IMR-90 (cell line): ENCODE data around the gene DNAH17. TPM values are rescaled to one million over a fixed set of nuclear protein-coding genes. Genes with fewer than 3 reads are reported as not detected.
A peak's percentile ranks its signal among the peaks of the same experiment; 100 is the strongest.

ENCODE experiments used
- ATAC-seq: fragments of 200-7000 bp; cut with Tn5 transposase; 2 replicates; pipeline ENCODE4 v1.9.1; 2020; ENCODE audit warnings: low read depth, mild to moderate bottlenecking, moderate library complexity
- BruUV-seq: library from RNA; stranded (reverse); fragments of 400-500 nt; replicated peaks from 2 replicates; lab custom pipeline; 2021; lab: Mats Ljungman, UMichigan
- CTCF ChIA-PET: fragments of 300-600 bp; formaldehyde crosslinking; extraction: SDS; loops from one replicate; lab custom pipeline; 2021; ENCODE audit warnings: antibody characterized with exemption; lab: Yijun Ruan, JAX
- POLR2A ChIA-PET: fragments of 300-600 bp; sonication (Branson Sonifier 250); formaldehyde crosslinking; loops from one replicate; lab custom pipeline; 2022; ENCODE audit warnings: antibody characterized with exemption; ENCODE audit not compliant: unreplicated experiment; lab: Charles Lee
- DNase-seq: peaks from one replicate; pipeline ENCODE4 v3.0.0; 2013
- H2AFZ ChIP-seq: replicated peaks from 2 replicates; pipeline ENCODE3; 2013; ENCODE audit warnings: low read length, mild to moderate bottlenecking; ENCODE audit not compliant: poor library complexity
- H2AK5ac ChIP-seq: 2 replicates; pipeline ENCODE4 v1.6.1; 2013; ENCODE audit warnings: low read depth, low read length, inconsistent platforms
- H2AK9ac ChIP-seq: replicated peaks from 2 replicates; pipeline ENCODE3; 2013; ENCODE audit warnings: mild to moderate bottlenecking, low read depth, low read length, moderate library complexity; ENCODE audit not compliant: poor library complexity
- H2BK120ac ChIP-seq: 2 replicates; pipeline ENCODE4 v1.6.1; 2013; ENCODE audit warnings: low read depth, low read length, inconsistent platforms
- H2BK15ac ChIP-seq: 3 replicates; pipeline ENCODE4 v1.6.1; 2013; ENCODE audit warnings: low read depth, low read length, inconsistent platforms
- H2BK20ac ChIP-seq: 2 replicates; pipeline ENCODE4 v1.6.1; 2013; ENCODE audit warnings: low read depth, mild to moderate bottlenecking, inconsistent platforms, low read length, moderate library complexity
- H2BK5ac ChIP-seq: 2 replicates; pipeline ENCODE4 v1.6.1; 2013; ENCODE audit warnings: mild to moderate bottlenecking, low read depth, low read length, inconsistent platforms; ENCODE audit not compliant: poor library complexity, severe bottlenecking
- H3K14ac ChIP-seq: replicated peaks from 2 replicates; pipeline ENCODE4 v1.6.1; 2013; ENCODE audit warnings: low read depth, low read length, inconsistent platforms
- H3K18ac ChIP-seq: 2 replicates; pipeline ENCODE4 v1.6.1; 2013; ENCODE audit warnings: low read depth, low read length, control low read depth
- H3K23ac ChIP-seq: 2 replicates; pipeline ENCODE4 v1.6.1; 2013; ENCODE audit warnings: low read depth, low read length, inconsistent platforms
- H3K27ac ChIP-seq: 2 replicates; pipeline ENCODE4 v1.5.1; 2013; ENCODE audit warnings: mild to moderate bottlenecking, control low read depth, low read length; ENCODE audit not compliant: insufficient read depth
- H3K27me3 ChIP-seq: 2 replicates; pipeline ENCODE4 v1.6.1; 2013; ENCODE audit warnings: low read length; ENCODE audit not compliant: control insufficient read depth, insufficient read depth
- H3K36me3 ChIP-seq: 2 replicates; pipeline ENCODE4 v1.6.1; 2013; ENCODE audit warnings: low read length, mixed read lengths; ENCODE audit not compliant: control insufficient read depth, insufficient read depth
- H3K4ac ChIP-seq: 2 replicates; pipeline ENCODE4 v1.6.1; 2013; ENCODE audit warnings: low read depth, low read length, inconsistent platforms
- H3K4me1 ChIP-seq: 2 replicates; pipeline ENCODE4 v1.6.1; 2013; ENCODE audit warnings: low read length, mixed read lengths; ENCODE audit not compliant: control insufficient read depth, insufficient read depth
- H3K4me2 ChIP-seq: 2 replicates; pipeline ENCODE4 v1.6.1; 2013; ENCODE audit warnings: low read depth, mild to moderate bottlenecking, control low read depth, low read length, moderate library complexity
- H3K4me3 ChIP-seq: 2 replicates; pipeline ENCODE4 v1.5.1; 2013; ENCODE audit warnings: low read depth, mild to moderate bottlenecking, control low read depth, low read length, moderate library complexity; ENCODE audit not compliant: insufficient read depth
- H3K56ac ChIP-seq: 2 replicates; pipeline ENCODE4 v1.6.1; 2013; ENCODE audit warnings: low read length, inconsistent platforms; ENCODE audit not compliant: insufficient read depth; ENCODE audit errors: extremely low read depth
- H3K79me1 ChIP-seq, 2 experiments: 2 replicates each; pipeline ENCODE4 v1.6.1; 2013; ENCODE audit warnings: low read length in 2 of 2, inconsistent platforms in 1 of 2, low read depth in 1 of 2
- H3K9ac ChIP-seq: 2 replicates; pipeline ENCODE4 v1.6.1; 2013; ENCODE audit warnings: low read depth, low read length, control low read depth
- H3K9me1 ChIP-seq: 2 replicates; pipeline ENCODE4 v1.6.1; 2013; ENCODE audit warnings: low read length, inconsistent platforms; ENCODE audit not compliant: insufficient read depth
- H3K9me3 ChIP-seq: 2 replicates; pipeline ENCODE4 v1.6.1; 2013; ENCODE audit warnings: low read length; ENCODE audit not compliant: control insufficient read depth, insufficient read depth
- H4K20me1 ChIP-seq: 2 replicates; pipeline ENCODE4 v1.6.1; 2013; ENCODE audit warnings: low read length, inconsistent platforms; ENCODE audit not compliant: insufficient read depth
- H4K5ac ChIP-seq: 2 replicates; pipeline ENCODE4 v1.6.1; 2013; ENCODE audit warnings: mild to moderate bottlenecking, low read depth, low read length, control low read depth
- H4K8ac ChIP-seq, 2 experiments: 2 replicates each; pipeline ENCODE4 v1.6.1; 2013; ENCODE audit warnings: low read depth in 2 of 2, low read length in 2 of 2, control low read depth in 1 of 2, inconsistent platforms in 1 of 2
- H4K91ac ChIP-seq: 2 replicates; pipeline ENCODE4 v1.6.1; 2013; ENCODE audit warnings: low read depth, low read length, inconsistent platforms; ENCODE audit not compliant: insufficient read depth
- BHLHE40 ChIP-seq: fragments of 150-350 bp; IDR thresholded peaks from 2 replicates; pipeline ENCODE4 v1.6.1; 2016; ENCODE audit warnings: mild to moderate bottlenecking, low read depth, low read length
- CEBPB ChIP-seq: IDR thresholded peaks from 2 replicates; pipeline ENCODE4 v1.6.1; 2012; ENCODE audit warnings: low read depth, low read length, improper control_type of control experiment
- CHD1 ChIP-seq: IDR thresholded peaks from 2 replicates; pipeline ENCODE4 v1.6.1; 2012; ENCODE audit warnings: low read depth, low read length, improper control_type of control experiment
- CTCF ChIP-seq: conservative IDR thresholded peaks from 2 replicates; pipeline ENCODE4 v1.5.1; 2012; ENCODE audit warnings: mild to moderate bottlenecking, low read depth, low read length, improper control_type of control experiment
- ELK1 ChIP-seq: fragments of 150-350 bp; IDR thresholded peaks from 2 replicates; pipeline ENCODE4 v1.6.1; 2016; ENCODE audit warnings: low read depth, mild to moderate bottlenecking, low read length, moderate library complexity, borderline replicate concordance
- FOS ChIP-seq: fragments of 150-350 bp; IDR thresholded peaks from 2 replicates; pipeline ENCODE4 v1.6.1; 2016; ENCODE audit warnings: low read depth, low read length
- MAFK ChIP-seq: IDR thresholded peaks from 2 replicates; pipeline ENCODE4 v1.6.1; 2012; ENCODE audit warnings: low read depth, low read length, improper control_type of control experiment
- MAZ ChIP-seq: IDR thresholded peaks from 2 replicates; pipeline ENCODE4 v1.6.1; 2012; ENCODE audit warnings: low read depth, mild to moderate bottlenecking, low read length, improper control_type of control experiment, moderate library complexity, borderline replicate concordance
- MXI1 ChIP-seq: IDR thresholded peaks from 2 replicates; pipeline ENCODE4 v1.6.1; 2012; ENCODE audit warnings: low read depth, mild to moderate bottlenecking, low read length, moderate library complexity, borderline replicate concordance
- NFE2L2 ChIP-seq: fragments of 150-350 bp; IDR thresholded peaks from 2 replicates; pipeline ENCODE4 v1.6.1; 2016; ENCODE audit warnings: low read depth, mild to moderate bottlenecking, low read length
- POLR2A ChIP-seq: IDR thresholded peaks from 2 replicates; pipeline ENCODE4 v1.6.1; 2012; ENCODE audit warnings: mild to moderate bottlenecking, low read depth, low read length
- RAD21 ChIP-seq: IDR thresholded peaks from 2 replicates; pipeline ENCODE4 v1.6.1; 2012; ENCODE audit warnings: low read length, improper control_type of control experiment
- RCOR1 ChIP-seq: IDR thresholded peaks from 2 replicates; pipeline ENCODE4 v1.6.1; 2012; ENCODE audit warnings: mild to moderate bottlenecking, low read length, improper control_type of control experiment; ENCODE audit not compliant: insufficient replicate concordance
- RFX5 ChIP-seq: IDR thresholded peaks from 2 replicates; pipeline ENCODE4 v1.8.0; 2012; ENCODE audit warnings: low read depth, mild to moderate bottlenecking, low read length, moderate library complexity
- SMC3 ChIP-seq: fragments of 150-350 bp; IDR thresholded peaks from 2 replicates; pipeline ENCODE4 v1.6.1; 2016; ENCODE audit warnings: low read depth, mild to moderate bottlenecking, antibody characterized with exemption, low read length, moderate library complexity
- WGBS, 2 experiments: methylation state at CpG; one replicate each; pipeline versions ENCODE4 v1.1.5 to v1.1.7; 2013; ENCODE audit warnings: missing lambda C conversion rate in 2 of 2; ENCODE audit not compliant: insufficient read length in 1 of 2; ENCODE audit errors: extremely low coverage in 2 of 2; 5-methylcytosine and 5-hydroxymethylcytosine counted together
- dilution Hi-C: fragments of 300-500 bp; cut with HindIII; formaldehyde crosslinking; loops from one replicate; pipeline ENCODE4 v1.14.3; 2018; ENCODE audit warnings: low sequenced_read_pairs; ENCODE audit not compliant: unreplicated experiment
- in situ Hi-C: fragments of 300-500 bp; cut with MboI; formaldehyde crosslinking; loops from 3 replicates; pipeline ENCODE4 v1.14.3; 2019; ENCODE audit warnings: low sequenced_read_pairs, inconsistent platforms, mixed read lengths
- intact Hi-C: fragments of 100-400 bp; cut with micrococcal nuclease; formaldehyde crosslinking; loops from 2 replicates; pipeline ENCODE4 v1.10.0; 2022
- polyA plus RNA-seq, 3 experiments: library from polyadenylated mRNA; depleted of rRNA; stranded (reverse); fragments of >200 nt; gene quantifications; 2 replicates each; pipeline ENCODE4 v1.2.3, GENCODE V29; 2012; ENCODE audit warnings: low replicate concordance in 1 of 3
- total RNA-seq: library from RNA; depleted of rRNA; stranded (reverse); fragments of >200 nt; gene quantifications from 2 replicates; pipeline ENCODE4 v1.2.3, GENCODE V29; 2012
- TF ChIP-seq, protein P1 (sequence below): fragments of 150-350 bp; IDR thresholded peaks from 2 replicates; pipeline ENCODE4 v1.6.1; 2017; ENCODE audit warnings: mild to moderate bottlenecking, antibody characterized with exemption, low read length, low read depth

Gene DNAH17
- total and polyA plus RNA-seq, 2 of the 4 experiments (the other 2 are of a cell fraction) = not detected

DNA sequence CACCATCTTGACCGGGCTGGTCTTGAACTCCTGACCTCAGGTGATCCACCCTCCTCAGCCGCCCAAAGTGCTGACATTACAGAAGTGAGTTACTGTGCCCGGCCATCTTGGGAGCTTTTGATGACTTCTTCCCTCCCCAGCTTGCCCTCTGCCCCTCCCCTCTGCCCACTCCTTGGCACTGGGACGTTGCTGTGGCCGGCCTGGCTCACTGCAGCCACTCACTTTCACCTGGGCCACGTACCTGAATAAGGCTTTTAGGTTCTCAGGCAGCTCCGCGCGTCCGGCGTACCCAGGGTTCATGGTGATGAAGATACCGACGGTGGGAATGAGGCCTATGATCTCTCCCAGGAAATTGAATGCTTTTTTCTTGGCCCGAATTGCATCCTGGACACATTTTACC lies 81.6 kb downstream of the DNAH17 start:
- no peak for TF ChIP-seq MAFK
- TF ChIP-seq MAZ = no peak
- no peak for TF ChIP-seq SMC3
- TF ChIP-seq CTCF = no peak
- no peak for TF ChIP-seq POLR2A
- TF ChIP-seq CEBPB = no peak
- no peak for TF ChIP-seq MXI1
- no peak for TF ChIP-seq FOS
- TF ChIP-seq, protein P1, sequence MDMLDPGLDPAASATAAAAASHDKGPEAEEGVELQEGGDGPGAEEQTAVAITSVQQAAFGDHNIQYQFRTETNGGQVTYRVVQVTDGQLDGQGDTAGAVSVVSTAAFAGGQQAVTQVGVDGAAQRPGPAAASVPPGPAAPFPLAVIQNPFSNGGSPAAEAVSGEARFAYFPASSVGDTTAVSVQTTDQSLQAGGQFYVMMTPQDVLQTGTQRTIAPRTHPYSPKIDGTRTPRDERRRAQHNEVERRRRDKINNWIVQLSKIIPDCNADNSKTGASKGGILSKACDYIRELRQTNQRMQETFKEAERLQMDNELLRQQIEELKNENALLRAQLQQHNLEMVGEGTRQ = no peak
- no peak for TF ChIP-seq CHD1
- TF ChIP-seq NFE2L2 = no peak
- no peak for TF ChIP-seq RAD21
- TF ChIP-seq RFX5 = no peak
- no peak for TF ChIP-seq RCOR1
- no peak for TF ChIP-seq ELK1
- TF ChIP-seq BHLHE40 = no peak
- intact Hi-C loops (loop anchor here (10.0 kb wide), 1 partner anchor 329 kb away; no protein-coding TSS in a partner anchor), dilution Hi-C loops (no loop called here), in situ Hi-C loops (loop anchor here (5.0 to 25.0 kb wide), 2 partner anchors 212 to 467 kb away; no protein-coding TSS in a partner anchor)
- H3K9me1 ChIP-seq = no peaks in the 10 kb centered on the region
- no peaks in the 10 kb centered on the region for H3K36me3 ChIP-seq
- POLR2A ChIA-PET = no interaction called here
- CTCF ChIA-PET = interaction anchor here (0.6 to 1.2 kb wide), 2 partner anchors 213 to 969 kb away, joined by 3 to 4 read pairs; no protein-coding TSS in a partner anchor
- peak overlapping the region; percentile 14 for H2AFZ ChIP-seq
- no peak overlapping the region for H3K27ac ChIP-seq
- no peak overlapping the region for H2BK20ac ChIP-seq
- no TSS peak for BruUV-seq
- no peak overlapping the region for H2BK15ac ChIP-seq
- H3K56ac ChIP-seq = no peak overlapping the region
- no peak overlapping the region for H3K14ac ChIP-seq
- ATAC-seq (no peak), DNase-seq (no peak)
- H3K4ac ChIP-seq = no peak overlapping the region
- H4K8ac ChIP-seq = no peak overlapping the region
- no peak overlapping the region for H3K4me3 ChIP-seq
- H2AK9ac ChIP-seq = no peak overlapping the region
- H3K4me2 ChIP-seq = no peak overlapping the region
- no peak overlapping the region for H4K5ac ChIP-seq
- H3K9me3 ChIP-seq = no peaks in the 10 kb centered on the region
- H3K79me1 ChIP-seq = no peaks in the 10 kb centered on the region
- no peak overlapping the region for H3K18ac ChIP-seq
- H3K4me1 ChIP-seq = no peaks in the 10 kb centered on the region
- WGBS, 2 experiments = 94% methylated on average over 9 of the region's 14 CpGs; no CpG with 5 or more reads in 1 of the 2 experiments
- no peak overlapping the region for H3K9ac ChIP-seq
- no peak overlapping the region for H2BK120ac ChIP-seq
- H2BK5ac ChIP-seq = no peak overlapping the region
- H3K27me3 ChIP-seq = peaks cover 6% of the 10 kb centered on the region; the same call in 1 of the 2 replicates
- no peak overlapping the region for H2AK5ac ChIP-seq
- H3K23ac ChIP-seq = no peak overlapping the region
- no peaks in the 10 kb centered on the region for H4K20me1 ChIP-seq
- H4K91ac ChIP-seq = no peak overlapping the region
